A549 (cell line): ENCODE measurements around the gene GET4.

Experiments used
- BHLHE40 ChIP-seq: IDR thresholded peaks from 2 replicates; pipeline ENCODE4 v1.6.1; 2012; ENCODE audit warnings: low read depth, low read length, inconsistent platforms
- CHD2 ChIP-seq: fragments of 150-350 bp; IDR thresholded peaks from 2 replicates; pipeline ENCODE4 v1.6.1; 2014; ENCODE audit warnings: low read length; ENCODE audit not compliant: partially characterized antibody
- ESRRA ChIP-seq: fragments of 150-350 bp; IDR thresholded peaks from 2 replicates; pipeline ENCODE4 v1.6.1; 2014; ENCODE audit warnings: mild to moderate bottlenecking, low read length, borderline replicate concordance
- HDAC2 ChIP-seq: fragments of 200-600 bp; sonication (generic); IDR thresholded peaks from 2 replicates; pipeline ENCODE4 v1.6.1; 2016
- RFX5 ChIP-seq: fragments of 450-650 bp; IDR thresholded peaks from 2 replicates; pipeline ENCODE4 v1.7.1; 2014; ENCODE audit warnings: antibody characterized with exemption, mild to moderate bottlenecking, moderate library complexity
- ZSCAN20 ChIP-seq: fragments of 250-450 bp; sonication (Bioruptor Pico); IDR thresholded peaks from 2 replicates; pipeline ENCODE4 v1.8.0; 2022; ENCODE audit warnings: mild to moderate bottlenecking, moderate library complexity
- TF ChIP-seq, protein P1 (sequence below): fragments of >200 bp; sonication (Bioruptor Twin); formaldehyde crosslinking; IDR thresholded peaks from 3 replicates; pipeline ENCODE4 v1.5.1; 2016

GRCh38 chr7:890868-891267 is 14.5 kb downstream of the GET4 start:
- TF ChIP-seq RFX5 (no peak), HDAC2 (no peak), BHLHE40 (no peak), ZSCAN20 (no peak), ESRRA (no peak), CHD2 (no peak)
- TF ChIP-seq, protein P1, sequence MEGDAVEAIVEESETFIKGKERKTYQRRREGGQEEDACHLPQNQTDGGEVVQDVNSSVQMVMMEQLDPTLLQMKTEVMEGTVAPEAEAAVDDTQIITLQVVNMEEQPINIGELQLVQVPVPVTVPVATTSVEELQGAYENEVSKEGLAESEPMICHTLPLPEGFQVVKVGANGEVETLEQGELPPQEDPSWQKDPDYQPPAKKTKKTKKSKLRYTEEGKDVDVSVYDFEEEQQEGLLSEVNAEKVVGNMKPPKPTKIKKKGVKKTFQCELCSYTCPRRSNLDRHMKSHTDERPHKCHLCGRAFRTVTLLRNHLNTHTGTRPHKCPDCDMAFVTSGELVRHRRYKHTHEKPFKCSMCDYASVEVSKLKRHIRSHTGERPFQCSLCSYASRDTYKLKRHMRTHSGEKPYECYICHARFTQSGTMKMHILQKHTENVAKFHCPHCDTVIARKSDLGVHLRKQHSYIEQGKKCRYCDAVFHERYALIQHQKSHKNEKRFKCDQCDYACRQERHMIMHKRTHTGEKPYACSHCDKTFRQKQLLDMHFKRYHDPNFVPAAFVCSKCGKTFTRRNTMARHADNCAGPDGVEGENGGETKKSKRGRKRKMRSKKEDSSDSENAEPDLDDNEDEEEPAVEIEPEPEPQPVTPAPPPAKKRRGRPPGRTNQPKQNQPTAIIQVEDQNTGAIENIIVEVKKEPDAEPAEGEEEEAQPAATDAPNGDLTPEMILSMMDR: no peak
